HG02884 (cell line): ENCODE results near the gene LSM12.

Experiments
- ATAC-seq: cut with Tn5 transposase; IDR thresholded peaks from one replicate; pipeline ENCODE4 v1.9.1; 2021; ENCODE audit warnings: mild to moderate bottlenecking, moderate library complexity; ENCODE audit not compliant: unreplicated experiment

The LSM12 gene

GRCh38 chr17:43988301-43988700 is 78.2 kb downstream of the LSM12 start:
- ATAC-seq, result no peak

GRCh38 chr17:43987131-43988021 is 79.1 kb downstream of the LSM12 start:
- ATAC-seq, result no peak

GRCh38 chr17:43986225-43986981 is 80.1 kb downstream of the LSM12 start:
- no peak for ATAC-seq

GRCh38 chr17:43984521-43984920 is 82.0 kb downstream of the LSM12 start:
- no peak for ATAC-seq
